GM21360 (cell line): Measurements from ENCODE around the gene PXN.
"Not testable (repeated sequence)": the region's sequence is repeated elsewhere in the genome, so short reads cannot be mapped to it uniquely, and the experiment has no call there.

Source experiments
- ATAC-seq: cut with Tn5 transposase; IDR thresholded peaks from one replicate; pipeline ENCODE4 v1.9.1; 2021; ENCODE audit warnings: mild to moderate bottlenecking, moderate library complexity; ENCODE audit not compliant: unreplicated experiment

PXN gene

DNA sequence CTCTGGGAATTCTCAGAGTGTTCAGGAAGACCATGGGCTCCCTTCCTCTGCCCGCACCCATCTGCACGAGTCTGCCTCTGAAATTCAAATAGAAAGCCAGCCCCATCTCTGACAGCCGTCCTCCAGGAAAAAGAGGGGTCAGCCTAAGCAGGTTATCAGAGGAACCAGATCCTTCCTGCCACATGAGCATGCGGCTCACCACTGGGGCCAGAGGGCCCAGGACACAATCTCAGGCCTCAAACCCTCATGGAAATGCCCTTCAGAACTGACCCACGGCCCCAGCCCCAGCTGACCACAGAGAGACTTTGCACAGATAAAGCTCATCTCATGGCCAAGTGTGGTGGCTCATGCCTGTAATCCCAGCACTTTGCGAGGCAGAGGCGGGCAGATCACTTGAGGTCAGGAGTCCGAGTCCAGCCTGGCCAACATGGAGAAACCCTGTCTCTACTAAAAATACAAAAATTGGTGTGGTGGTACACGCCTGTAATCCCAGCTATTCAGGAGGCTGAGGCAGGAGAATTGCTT lies 23.2 kb downstream of the PXN start:
- ATAC-seq: no peak

DNA sequence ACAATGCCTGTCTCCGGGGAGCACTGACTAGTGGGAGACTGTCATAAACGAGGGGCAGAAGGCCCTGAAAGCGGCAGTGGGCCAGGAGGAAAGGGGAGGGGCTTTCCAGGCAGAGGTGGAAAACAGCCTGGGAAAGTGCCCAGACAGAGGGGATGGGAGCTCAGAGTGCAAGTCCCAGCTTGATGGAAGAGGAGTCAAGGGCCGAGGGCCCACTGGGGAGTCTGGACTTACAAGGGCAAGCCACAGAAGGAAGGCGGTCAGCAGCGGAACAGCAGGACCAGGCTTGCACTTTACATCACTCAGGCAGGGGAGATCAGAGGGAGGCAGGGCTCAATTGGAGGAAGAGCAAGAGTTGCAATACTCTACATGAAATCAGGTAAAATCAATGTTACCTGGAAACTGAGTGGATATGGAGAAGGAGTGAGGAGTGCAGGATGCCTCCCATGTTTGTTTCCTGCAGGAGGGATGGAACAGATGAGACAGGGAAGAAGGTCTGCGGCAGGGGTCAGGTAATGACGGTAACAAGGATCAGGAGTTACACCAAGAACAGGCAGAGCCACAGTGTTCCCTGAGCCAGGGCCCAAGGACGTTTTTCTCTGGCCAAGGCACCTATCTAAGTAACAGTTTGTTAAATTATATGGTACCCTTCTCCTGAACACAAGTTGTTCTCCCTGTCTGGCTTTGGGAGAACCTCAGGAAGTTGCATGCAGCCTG lies 23.8 kb downstream of the PXN start:
- no peak for ATAC-seq

DNA sequence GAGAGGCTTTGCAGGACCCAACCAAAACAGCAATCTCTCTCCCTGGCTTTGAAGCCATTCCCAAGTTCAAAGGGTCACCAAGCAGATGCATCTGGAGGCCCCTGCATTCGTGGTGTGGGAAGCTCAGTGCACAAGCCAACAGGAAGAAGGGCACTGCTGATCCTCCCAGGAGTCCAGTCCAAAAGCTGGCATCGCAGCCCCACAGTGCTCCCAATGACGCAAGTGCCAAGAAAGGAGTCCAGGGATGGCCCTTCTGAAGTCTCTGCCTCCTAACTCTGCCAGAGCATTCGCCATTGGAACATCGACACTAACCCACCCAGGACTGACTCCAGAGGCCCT lies 25.1 kb downstream of the PXN start:
- no peak for ATAC-seq

DNA sequence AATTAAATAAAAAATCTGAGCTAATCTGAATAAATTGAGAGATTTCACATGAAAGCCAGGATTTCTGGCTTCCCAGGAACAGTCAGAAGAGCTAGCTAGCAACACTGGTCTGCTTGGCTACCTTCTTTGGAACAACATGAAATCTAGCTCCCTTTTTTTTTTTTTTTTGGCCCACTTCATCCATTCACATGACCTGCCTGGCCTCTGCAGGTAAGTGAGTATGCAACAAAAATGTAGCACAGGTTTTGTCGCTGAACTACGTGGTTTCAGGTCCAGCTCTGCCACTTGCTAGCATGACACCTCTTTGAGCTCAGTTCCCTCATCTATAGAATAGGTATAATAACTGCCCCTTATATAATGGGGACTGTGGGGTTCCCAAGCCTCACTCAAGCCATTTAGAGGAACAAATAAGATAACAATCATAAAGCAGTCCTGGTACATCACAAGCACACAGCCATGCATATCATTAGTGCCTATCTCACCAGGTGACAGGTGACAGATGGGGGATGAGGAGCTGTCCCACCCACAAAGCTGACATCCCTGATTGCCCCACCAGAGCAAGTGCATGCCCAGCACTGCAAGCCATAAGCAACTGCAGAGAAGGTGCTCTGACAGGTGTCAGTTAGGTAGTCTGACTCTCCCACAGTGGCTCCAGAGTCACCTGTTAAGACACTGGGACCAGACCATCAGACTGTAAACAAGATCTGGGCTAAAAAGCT lies 25.6 kb downstream of the PXN start:
- ATAC-seq: no peak

DNA sequence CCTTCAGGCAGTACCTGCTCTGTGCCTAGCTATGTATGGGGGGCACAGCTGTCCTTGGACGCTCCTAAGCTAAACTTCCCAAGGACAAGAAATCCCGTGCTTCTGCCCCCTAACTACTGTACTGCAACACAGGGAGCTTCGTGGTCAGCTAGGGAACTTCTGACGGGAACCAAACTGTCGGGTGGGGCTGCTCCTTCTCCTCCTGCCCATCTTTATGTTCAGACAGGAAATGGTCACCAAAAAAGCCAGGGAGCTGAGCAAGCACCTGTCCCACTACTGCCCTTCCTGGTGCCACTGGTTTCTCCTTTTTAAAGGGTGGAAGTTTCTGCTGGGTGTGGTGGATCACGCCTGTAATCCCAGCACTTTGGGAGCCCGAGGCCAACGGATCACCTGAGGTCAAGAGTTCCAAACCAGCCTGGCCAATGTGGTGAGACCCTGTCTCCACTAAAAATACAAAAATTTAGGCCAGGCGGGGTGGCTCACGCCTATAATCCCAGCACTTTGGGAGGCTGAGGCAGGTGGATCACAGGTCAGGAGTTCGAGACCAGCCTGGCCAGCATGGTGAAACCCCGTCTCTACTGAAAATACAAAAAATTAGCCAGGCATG lies 26.6 kb downstream of the PXN start:
- ATAC-seq: no peak

DNA sequence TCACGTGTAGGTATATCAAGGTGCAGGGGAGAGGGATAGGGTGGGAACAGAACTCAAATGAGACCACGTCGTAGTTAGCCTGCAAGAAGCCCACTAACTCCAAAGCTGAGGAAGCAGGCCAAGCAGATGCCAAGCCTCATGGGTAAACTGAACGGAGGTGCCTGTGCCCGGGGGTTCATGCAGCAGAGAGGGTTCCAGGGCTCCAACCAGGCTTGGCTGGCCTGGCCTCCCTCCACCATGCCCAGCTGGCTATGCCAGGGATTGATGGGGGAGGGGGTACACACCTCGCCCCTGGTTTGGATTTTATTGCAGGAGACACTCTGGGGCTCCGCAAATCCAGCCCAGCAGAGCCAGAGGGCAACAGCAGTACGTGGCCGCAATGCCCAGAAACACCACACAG lies 27.3 kb downstream of the PXN start:
- ATAC-seq: no peak

DNA sequence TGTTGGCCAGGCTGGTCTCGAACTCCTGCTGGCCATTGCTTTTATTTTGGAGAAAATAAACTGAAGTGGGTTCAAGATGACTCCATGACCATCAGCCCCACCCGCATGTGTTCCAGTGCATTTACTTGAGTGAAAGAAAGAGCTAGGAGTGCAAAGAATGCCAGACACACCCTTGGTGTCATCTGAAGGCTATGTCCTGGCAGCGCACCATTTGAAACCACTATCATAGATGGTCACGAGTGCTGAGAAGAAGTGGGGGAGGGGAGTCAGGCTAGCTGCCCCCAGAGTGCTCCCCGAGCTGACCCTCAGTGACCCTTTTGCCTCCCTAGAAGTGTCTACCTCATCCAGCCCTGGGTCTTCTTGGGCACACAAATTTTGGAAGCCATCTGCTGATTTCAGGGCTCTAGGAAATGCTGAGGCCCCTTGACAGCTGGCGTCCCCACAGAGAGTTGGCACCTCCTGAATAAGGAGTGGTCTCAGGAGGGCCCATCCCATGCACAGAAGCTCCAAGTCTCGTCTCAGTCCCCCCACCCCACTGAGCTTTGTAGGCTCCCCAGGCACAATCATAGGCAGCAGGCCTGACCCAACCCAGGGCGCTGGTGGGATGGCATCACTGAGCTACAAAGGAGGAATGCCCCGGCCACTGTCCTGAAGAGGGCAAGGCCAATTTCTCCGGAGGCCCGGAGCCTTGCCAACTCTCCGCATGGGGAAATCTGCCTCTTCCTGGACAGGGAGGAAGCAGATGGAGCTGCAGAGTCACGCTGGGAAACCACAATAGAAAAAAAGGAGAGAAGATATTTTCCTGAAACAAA lies 28.0 kb downstream of the PXN start:
- no peak for ATAC-seq

DNA sequence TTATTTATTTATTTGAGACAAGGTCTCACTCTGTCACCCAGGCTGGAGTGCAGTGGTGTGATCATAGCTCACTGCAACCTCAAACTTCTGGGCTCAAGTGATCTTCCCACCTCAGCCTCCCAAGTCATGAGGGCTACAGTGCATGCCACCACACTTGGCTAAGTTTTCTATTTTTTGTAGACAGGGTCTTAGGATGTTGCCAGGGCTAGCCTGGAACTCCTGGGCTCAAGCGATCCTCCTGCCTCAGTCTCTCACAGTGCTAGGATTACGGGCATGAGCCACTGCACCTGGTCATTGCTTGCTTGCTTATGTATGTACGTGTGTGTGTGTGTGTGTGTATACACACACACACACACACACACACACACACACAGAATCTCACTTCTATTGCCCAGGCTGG lies 28.7 kb downstream of the PXN start:
- not testable (repeated sequence) for ATAC-seq

DNA sequence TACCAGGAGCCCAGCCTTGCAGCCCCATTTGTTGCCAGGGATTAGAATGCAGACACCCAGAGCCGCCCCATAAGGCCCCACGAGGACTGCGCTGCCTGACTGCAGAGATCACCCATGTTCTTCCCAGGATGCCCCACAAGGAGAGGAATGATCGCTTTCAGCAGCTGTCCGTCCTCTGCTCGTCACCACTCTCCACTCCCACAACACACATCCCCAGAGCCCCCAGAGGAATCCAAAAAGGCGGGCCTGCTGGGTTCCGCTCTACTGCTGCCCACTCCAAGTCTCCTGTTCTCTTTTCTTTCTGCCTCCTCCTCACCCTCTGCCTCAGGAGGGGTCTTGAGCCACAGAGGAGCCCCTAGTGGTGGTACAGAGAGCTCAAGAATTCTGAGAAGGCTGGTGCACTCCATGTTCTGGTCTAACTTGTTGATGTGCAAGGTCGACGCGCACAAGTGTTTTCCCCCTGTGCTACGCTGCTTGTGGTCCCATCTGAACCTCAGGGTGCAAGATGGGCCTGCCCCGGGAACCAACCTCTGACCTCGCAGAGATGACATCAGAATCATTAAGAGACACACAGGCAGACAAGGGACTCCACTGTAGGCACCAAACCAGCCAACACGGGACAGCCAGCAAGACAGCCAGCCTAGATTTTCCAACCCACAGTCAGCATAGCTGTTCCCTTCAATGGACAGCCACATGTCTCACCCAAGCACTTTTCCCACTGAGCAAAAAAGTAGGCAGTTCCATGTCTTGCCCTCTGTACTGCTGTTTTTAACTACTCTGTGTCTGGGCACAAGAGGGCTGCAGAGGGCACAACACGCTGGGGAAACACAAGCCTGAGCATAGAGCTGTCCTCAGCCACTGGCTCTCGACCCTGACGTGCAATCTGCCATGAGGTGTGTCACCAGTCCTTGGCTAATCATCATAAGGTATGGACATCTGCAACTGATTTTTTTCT lies 29.9 kb downstream of the PXN start:
- ATAC-seq: no peak

DNA sequence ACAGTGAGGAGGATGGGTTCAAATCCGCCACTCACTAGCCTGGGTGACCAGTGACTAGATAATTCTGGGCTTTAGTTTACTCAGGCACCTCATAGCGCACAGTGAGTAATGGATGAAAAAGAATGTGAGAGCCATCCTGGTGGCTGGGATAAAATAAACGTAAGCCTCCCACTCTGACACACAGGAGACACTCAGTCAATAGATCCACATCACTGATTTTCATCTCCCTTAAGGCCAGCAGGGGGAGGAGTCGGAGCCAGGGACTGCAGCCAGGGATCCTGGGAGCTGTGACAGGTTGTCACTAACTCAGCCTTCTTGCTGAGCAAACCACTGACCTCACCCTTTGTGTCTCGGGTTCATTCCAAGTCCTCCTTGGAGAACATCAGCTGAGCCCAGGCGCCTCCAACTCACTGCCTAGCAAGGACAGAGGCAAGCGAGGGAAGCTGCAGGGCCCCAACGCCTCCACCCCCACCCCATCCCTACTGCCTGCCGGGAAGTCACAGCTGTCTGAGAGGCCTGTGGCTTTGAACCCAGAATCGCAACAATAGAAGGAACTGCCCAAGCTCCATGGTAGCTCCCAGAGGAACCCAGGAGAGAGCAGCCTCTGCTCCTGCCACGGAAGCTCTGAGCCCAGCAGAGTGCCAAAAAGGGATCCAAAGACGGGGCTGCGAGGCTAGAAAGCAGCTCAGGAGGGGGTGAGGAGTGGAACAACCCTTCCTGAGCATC lies 30.7 kb downstream of the PXN start:
- ATAC-seq: no peak

DNA sequence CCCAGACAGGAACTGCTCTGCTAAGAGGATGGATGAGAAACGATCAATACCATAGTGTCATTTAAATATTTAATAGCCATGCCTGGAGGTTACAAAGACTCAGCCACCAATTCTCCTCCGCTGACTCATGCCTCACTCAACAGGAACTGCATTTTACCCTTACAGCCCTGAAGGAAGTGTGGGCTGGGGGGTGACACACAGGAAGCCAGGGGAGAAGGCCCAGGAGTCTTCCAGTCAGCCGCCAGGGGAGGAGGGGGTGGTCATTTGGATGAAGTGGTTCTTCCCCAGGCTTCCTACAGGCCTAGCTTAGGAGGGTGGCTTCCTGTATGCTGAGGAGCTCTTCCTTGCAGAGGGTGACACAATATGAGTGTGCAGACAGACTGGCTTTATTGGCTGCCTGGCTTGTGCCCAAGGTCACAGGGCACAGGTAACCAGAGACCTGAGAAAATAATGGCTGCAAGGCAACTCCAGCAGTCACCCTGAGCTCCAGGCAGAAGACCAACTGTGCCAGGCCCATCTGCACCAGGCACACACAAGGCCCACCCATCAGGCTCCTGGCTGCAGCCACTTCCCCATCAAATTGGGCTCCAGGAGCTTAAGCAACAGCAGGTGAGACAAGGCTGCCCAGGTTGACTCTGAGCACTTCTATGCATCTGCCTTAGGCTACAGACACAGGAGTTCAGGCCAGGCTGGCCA lies 34.1 kb downstream of the PXN start:
- no peak for ATAC-seq

DNA sequence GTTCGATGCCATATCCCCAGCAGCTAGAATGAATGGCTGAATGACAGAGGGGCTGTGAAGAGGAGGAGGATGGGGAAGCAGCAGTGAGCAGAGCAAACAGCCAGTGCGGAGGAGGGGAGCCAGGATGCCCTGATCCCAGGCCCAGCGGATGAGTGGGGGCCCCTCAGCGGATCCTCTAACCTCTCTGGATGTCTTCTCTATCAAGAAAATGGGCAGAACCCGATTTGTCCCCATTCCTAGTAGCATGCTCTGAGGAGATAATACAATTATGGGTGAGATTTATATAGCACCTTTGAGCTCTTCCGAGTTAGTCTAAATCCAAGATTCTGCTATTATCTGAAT lies 34.6 kb downstream of the PXN start:
- ATAC-seq: no peak

DNA sequence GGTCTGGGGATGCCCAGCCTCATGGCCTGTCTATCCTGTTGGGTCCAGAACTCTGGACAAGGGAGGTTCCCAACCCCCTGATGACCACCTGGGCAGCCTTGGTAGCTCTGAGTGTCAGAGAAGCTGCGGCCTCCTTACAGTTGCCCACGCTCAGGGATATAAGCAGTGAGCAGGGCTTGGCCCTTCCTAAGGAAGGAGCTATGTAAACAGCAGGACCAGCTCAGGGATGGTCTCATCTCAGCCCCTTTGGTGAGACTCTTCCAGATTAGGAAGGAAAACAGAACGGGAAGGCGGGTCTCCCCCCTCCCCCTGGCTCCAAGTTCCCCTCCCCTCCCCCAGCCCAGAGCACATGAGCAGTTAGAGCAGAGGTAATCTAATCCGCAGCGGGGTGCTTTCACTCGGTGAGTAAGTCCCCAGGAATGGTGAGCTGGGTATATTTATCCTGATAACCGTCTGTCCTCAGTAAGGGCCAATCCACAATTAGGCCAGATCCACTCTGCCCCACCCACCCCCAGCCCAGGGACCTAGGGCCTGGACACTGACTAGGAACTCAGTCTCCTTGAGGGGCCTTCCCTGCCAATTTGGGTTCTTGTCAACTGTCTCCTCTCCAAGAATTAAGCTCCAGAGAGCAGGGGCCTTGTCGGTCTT lies 35.1 kb downstream of the PXN start:
- no peak for ATAC-seq

DNA sequence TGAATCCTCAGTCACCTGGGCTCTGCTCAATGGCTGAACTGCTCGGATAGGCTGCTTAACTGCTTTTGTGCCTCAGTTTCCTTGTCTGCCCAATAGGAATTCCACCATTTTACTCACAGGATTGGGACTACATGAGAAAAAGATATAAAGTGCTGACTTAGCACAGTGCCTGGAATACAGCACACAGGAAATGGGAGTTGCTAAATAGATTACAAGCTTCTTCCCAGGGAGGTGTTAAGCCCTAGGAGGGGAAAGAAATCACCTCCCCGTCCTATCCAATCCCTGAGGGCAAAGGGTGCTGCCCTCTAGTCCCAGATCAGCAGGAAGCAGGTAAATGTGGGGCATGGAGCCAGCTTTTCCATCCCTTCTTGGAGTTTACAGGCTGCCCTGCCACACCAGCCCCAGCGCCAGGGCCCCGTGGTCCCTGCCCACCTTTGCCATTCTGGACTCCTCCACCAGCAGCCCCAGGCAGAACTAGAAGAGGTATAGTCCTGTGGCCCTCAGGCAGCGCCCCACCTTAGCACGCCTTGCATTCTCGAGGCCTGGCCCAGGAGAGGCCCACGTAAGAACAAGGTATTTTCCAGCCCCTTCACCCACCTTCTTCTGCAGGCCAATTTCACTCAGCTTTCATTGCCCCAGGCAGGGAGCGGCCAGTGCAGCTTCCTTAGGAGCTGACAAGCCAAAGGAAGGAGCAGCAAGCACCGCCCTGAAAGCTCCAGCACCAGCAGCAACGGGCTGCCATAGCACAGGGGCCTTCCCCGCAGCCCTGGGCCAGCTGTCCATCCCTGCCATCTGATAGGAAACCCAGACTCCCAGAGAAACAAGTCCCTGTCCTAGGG lies 35.8 kb downstream of the PXN start:
- ATAC-seq: no peak

DNA sequence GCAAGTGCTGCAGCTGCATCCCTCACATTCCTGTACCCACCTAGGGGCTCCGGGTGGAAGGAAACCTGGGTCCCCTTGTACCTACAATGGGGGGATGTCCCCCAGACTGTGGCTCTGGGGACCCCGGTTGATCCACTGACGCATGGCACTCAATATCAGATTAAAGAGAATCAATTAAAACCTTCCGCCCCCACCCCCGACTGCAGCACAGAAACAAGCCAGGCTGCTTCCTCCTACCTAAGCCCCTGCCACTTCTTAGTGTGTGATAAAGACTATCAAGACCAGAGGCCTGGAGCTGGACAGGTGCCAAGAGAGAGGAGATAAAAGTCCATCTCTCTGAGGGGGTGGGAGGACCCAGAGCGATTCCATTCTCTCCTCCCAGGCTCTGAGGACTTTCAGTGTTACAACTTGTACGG lies 36.5 kb downstream of the PXN start:
- ATAC-seq: no peak

DNA sequence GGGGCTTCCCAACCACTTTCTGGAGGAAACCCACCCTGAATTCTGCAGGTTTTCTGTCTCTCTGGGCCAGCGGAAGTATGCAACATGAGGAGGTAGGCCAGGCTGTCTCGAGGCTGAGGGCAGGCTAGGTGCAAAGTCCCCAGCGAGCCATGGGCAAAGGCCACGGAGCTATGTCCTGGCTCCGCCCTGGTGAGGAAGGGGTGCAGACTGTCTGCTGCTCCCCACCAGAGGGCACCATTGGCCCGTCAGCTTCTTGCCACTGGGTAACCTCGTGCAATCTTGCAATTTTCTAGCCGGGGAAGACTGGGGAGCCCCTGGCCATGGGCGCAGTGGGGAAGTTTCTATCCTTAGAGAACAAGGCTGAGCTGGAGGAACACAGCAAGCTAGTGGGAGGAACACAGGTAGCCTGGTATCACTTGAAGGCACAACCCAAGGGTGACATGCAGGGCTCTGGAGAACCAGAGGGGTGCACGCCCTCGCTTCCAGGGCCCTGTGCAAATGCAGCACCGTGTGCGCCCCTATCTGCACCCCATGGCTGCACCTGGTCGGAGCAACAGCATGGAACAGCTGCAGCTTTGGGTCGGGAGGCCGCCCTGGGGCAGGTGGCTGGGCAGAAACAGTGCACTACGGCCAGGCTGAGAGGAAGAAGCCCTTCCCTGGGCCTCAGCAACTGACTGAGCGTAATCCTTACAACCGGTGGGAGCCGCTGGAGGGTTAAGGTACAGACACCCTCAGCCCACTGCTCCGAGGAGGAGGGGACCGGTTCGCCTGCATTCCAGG lies 37.0 kb downstream of the PXN start:
- no peak for ATAC-seq

DNA sequence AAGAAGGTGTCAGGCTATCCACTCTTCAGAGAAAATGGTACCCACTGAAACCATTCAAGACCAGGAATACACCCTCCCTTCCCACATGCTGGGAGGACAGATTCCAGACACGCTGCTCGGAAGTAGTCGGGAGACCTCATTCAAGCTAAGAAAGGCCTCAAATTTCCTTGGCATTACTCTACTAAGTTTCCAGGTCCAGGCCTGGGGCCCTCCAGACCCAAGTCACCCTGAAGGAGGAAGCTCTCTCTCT lies 37.6 kb downstream of the PXN start:
- ATAC-seq: no peak
